ENCODE measurements around the gene TRAPPC1.

GRCh38 chr17:7974638-7975131 lies 42.9 kb upstream of the TRAPPC1 start:
- TF ChIP-seq CTCF (IDR thresholded peaks at IDR 0.05; ENCODE audit: extremely low read depth in 1 of 2, insufficient read depth in 1 of 2, low read depth in 1 of 2, low read length in 2 of 2) (no peak), EZH2 (IDR thresholded peaks at IDR 0.05; ENCODE audit: borderline replicate concordance, low read depth, low read length, severe bottlenecking) (no peak), POLR2AphosphoS5 (IDR thresholded peaks at IDR 0.05; ENCODE audit: insufficient read depth, low read depth, low read length) (no peak), POLR2A (IDR thresholded peaks at IDR 0.05; ENCODE audit: low read depth, low read length) (no peak), FOS (IDR thresholded peaks at IDR 0.05; ENCODE audit: borderline replicate concordance, insufficient read depth, low read length) (no peak), MYC (IDR thresholded peaks at IDR 0.05; ENCODE audit: low read depth, low read length) (no peak), MAX (IDR thresholded peaks at IDR 0.05; ENCODE audit: insufficient read depth, insufficient read length) (no peak)

Data from endothelial cell of umbilical vein (primary cell).